Ovary (tissue), 9 donors: Measurements from ENCODE around the gene ACCS. TPM values are rescaled to one million over a fixed set of nuclear protein-coding genes. Genes with fewer than 3 reads are reported as not detected.

Experiments used
- DNase-seq, 5 donors: peaks; one replicate each; pipeline ENCODE4 v3.0.0-alpha.2; 2019 to 2020
- H3K27ac ChIP-seq, 2 donors: fragments of 200-600 bp; one replicate each; pipeline versions ENCODE4 v1.5.1 to v1.8.0; 2019 to 2022
- H3K27me3 ChIP-seq: fragments of 200-600 bp; one replicate; pipeline ENCODE4 v1.8.0; 2022
- H3K36me3 ChIP-seq: fragments of 200-600 bp; sonication (generic); one replicate; pipeline ENCODE4 v1.5.1; 2019
- H3K4me1 ChIP-seq: one replicate; pipeline ENCODE4 v1.8.1; 2013; ENCODE audit warnings: mild to moderate bottlenecking, moderate library complexity; ENCODE audit not compliant: insufficient read depth
- H3K4me3 ChIP-seq: fragments of 200-600 bp; sonication (generic); one replicate; pipeline ENCODE4 v1.5.1; 2017
- H3K9me3 ChIP-seq, 2 donors: fragments of 200-600 bp in 1 of 2; sonication (generic) in 1 of 2; one replicate each; pipeline versions ENCODE4 v1.5.1 to v1.8.1; 2013 to 2019; ENCODE audit warnings: mild to moderate bottlenecking in 1 of 2, moderate library complexity in 1 of 2
- CTCF ChIP-seq, 3 donors: fragments of 450-650 bp in 2 of 3; fragments of 200-600 bp in 1 of 3; IDR thresholded peaks; one replicate each; pipeline versions ENCODE4 v1.5.1 to v1.8.0; 2016 to 2022; ENCODE audit warnings: antibody characterized with exemption in 3 of 3, mild to moderate bottlenecking in 1 of 3
- EP300 ChIP-seq: sonication (generic); formaldehyde crosslinking; IDR thresholded peaks from one replicate; pipeline ENCODE4 v1.6.1; 2017; ENCODE audit warnings: antibody characterized with exemption
- POLR2A ChIP-seq: fragments of 450-650 bp; IDR thresholded peaks from one replicate; pipeline ENCODE4 v1.6.1; 2017; ENCODE audit warnings: antibody characterized with exemption, mild to moderate bottlenecking, moderate library complexity
- WGBS, 3 donors: extraction: QIAGEN DNeasy Blood & Tissue Kit in 1 of 3; methylation state at CpG; one replicate each; pipeline versions ENCODE4 v1.1.5 to v1.1.7; 2013 to 2017; 5-methylcytosine and 5-hydroxymethylcytosine counted together
- intact Hi-C, 4 donors: fragments of 100-400 bp; cut with DNase I; formaldehyde crosslinking; loops; one replicate each; pipeline versions ENCODE4 v1.11.0 to v1.15.1; 2022 to 2023
- polyA plus RNA-seq, 2 donors: library from polyadenylated mRNA; stranded (reverse); fragments of 200-250 nt in 1 of 2; fragments of 350-450 nt in 1 of 2; fragmentation: Illumina TruSeq in 1 of 2; extraction: RNeasy Lipid Tissue Mini Kit (QIAGEN cat#74804) in 1 of 2; gene quantifications; one replicate each; pipeline ENCODE4 v1.2.3, GENCODE V29; 2013 to 2014
- total RNA-seq, 7 donors: library from RNA; depleted of rRNA in 2 of 7; stranded (reverse); fragments of >200 nt in 2 of 7; fragmentation: NEBNext Ultra II Directional in 3 of 7; extraction: Animal tissue kit (Norgen Biotek cat#: 25700) in 3 of 7; gene quantifications; one replicate each; pipeline versions ENCODE4 v1.1.0 to v1.2.4, GENCODE V29; 2016 to 2023
- donor health status: DM: no; HTN: no; CAD: no; lungs with moderate emphysema.
- donor health status: DM: no; HTN: no; CAD: no.
- donor health status: Bipolar disorder and iron deficiency.
- donor health status: DM: yes; HTN: yes; CAD: no.
- donor health status: DM: no; HTN: no; CAD: no.
- donor health status: DM: yes; HTN: yes; CAD: no.

Gene ACCS
- total and polyA plus RNA-seq, 9 donors = 11.2 to 39.8 (median 26.4) TPM

- TF ChIP-seq CTCF (IDR thresholded peaks at IDR 0.05) = no peak
- TF ChIP-seq POLR2A = no peak
- TF ChIP-seq EP300 = no peak
- DNase-seq = no peak
- 81 to 87% (median 86%) methylated on average over 3 of the region's 3 CpGs for WGBS, 3 donors
- Histone ChIP-seq H3K4me1 (peaks cover 1% of the 10 kb centered on the region), H3K4me3 (no peak overlapping the region), H3K9me3 (no peaks in the 10 kb centered on the region), H3K27me3 (no peaks in the 10 kb centered on the region), H3K27ac (no peak overlapping the region), H3K36me3 (no peaks in the 10 kb centered on the region)
- intact Hi-C loops = loop anchor here in 1 of 4 donors (5.0 kb wide), 1 partner anchor 424 kb away; no protein-coding TSS in a partner anchor
Measured at GRCh38 chr11:44113018-44113417, 46.9 kb downstream of the ACCS start.

GRCh38 chr11:44113572-44113971 is 47.5 kb downstream of the ACCS start:
- H3K36me3 ChIP-seq = no peaks in the 10 kb centered on the region
- peaks cover 1% of the 10 kb centered on the region for H3K4me1 ChIP-seq
- TF ChIP-seq CTCF (IDR thresholded peaks at IDR 0.05) (no peak), EP300 (no peak), POLR2A (no peak)
- H3K27me3 ChIP-seq = no peaks in the 10 kb centered on the region
- intact Hi-C loops = loop anchor here in 1 of 4 donors (5.0 kb wide), 1 partner anchor 424 kb away; no protein-coding TSS in a partner anchor
- no peak for DNase-seq
- no peak overlapping the region for H3K27ac ChIP-seq
- 90 to 95% (median 90%) methylated on average over 3 of the region's 3 CpGs for WGBS, 3 donors
- no peak overlapping the region for H3K4me3 ChIP-seq
- no peaks in the 10 kb centered on the region for H3K9me3 ChIP-seq

- H3K27me3 ChIP-seq = no peaks in the 10 kb centered on the region
- no peaks in the 10 kb centered on the region for H3K36me3 ChIP-seq
- no peaks in the 10 kb centered on the region for H3K4me1 ChIP-seq
- H3K27ac ChIP-seq = no peak overlapping the region
- H3K9me3 ChIP-seq = no peaks in the 10 kb centered on the region
- no peak for DNase-seq
- TF ChIP-seq CTCF (IDR thresholded peaks at IDR 0.05) = no peak
- TF ChIP-seq EP300 = no peak
- TF ChIP-seq POLR2A = no peak
- intact Hi-C loops = no loop called here
- 68 to 79% (median 76%) methylated on average over 3 of the region's 3 CpGs for WGBS, 3 donors
- H3K4me3 ChIP-seq = no peak overlapping the region
Measured at GRCh38 chr11:44116234-44116830, 50.3 kb downstream of the ACCS start.

GRCh38 chr11:44120169-44120568 is 54.1 kb downstream of the ACCS start:
- TF ChIP-seq POLR2A (no peak), EP300 (no peak), CTCF (IDR thresholded peaks at IDR 0.05) (no peak)
- Histone ChIP-seq H3K27ac (no peak overlapping the region), H3K4me1 (no peaks in the 10 kb centered on the region), H3K4me3 (no peak overlapping the region), H3K9me3 (no peaks in the 10 kb centered on the region), H3K27me3 (no peaks in the 10 kb centered on the region), H3K36me3 (no peaks in the 10 kb centered on the region)
- DNase-seq = no peak
- WGBS, 3 donors = 74 to 83% (median 82%) methylated on average over 5 of the region's 5 CpGs
- intact Hi-C loops = no loop called here
